GM18507 (cell line): ENCODE data around the gene ZFYVE19.
A peak's percentile ranks its signal among the peaks of the same experiment; 100 is the strongest.

ENCODE experiments used
- DNase-seq: peaks from one replicate; pipeline ENCODE4 v3.0.0; 2011; ENCODE audit warnings: low read depth; ENCODE audit not compliant: insufficient read length; ENCODE audit errors: extremely low spot score
- FAIRE-seq: peaks from 2 replicates; lab custom pipeline; 2011; peaks lifted over from hg19 to GRCh38; lab: Jason Lieb, UNC

ZFYVE19 gene

GRCh38 chr15:40775007-40775406, 31.9 kb upstream of the ZFYVE19 start:
- no peak for DNase-seq
- FAIRE-seq, result no peak

- no peak for DNase-seq
- FAIRE-seq, result no peak
Observed at GRCh38 chr15:40775740-40776536, 31.0 kb upstream of the ZFYVE19 start.

GRCh38 chr15:40776537-40777141, 30.2 kb upstream of the ZFYVE19 start:
- DNase-seq (no peak), FAIRE-seq (no peak)

- DNase-seq (peak; percentile 44), FAIRE-seq (peak; percentile 89)
Observed at GRCh38 chr15:40782609-40783227, 24.2 kb upstream of the ZFYVE19 start.

DNA sequence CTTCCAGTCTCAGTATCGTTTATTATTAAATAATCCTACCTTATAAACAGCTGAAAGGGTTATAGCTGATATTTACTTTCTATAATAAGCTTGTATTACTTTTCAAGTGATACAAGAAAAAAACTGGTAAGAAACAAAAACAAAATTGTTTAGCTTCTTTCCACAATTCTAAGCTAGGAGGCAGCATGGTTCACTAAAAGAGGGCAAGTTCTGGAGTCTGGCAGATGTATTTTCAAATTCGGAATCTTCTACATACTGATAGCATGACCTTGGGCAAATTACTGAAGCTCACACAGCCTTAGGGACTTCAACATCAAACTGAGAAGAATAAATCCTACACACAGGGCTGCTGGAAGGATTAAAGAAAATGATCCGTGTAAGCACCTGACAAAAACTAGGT, 21.7 kb upstream of the ZFYVE19 start:
- no peak for FAIRE-seq
- no peak for DNase-seq

- DNase-seq (no peak), FAIRE-seq (no peak)
Observed at GRCh38 chr15:40785814-40786213, 21.1 kb upstream of the ZFYVE19 start.

DNA sequence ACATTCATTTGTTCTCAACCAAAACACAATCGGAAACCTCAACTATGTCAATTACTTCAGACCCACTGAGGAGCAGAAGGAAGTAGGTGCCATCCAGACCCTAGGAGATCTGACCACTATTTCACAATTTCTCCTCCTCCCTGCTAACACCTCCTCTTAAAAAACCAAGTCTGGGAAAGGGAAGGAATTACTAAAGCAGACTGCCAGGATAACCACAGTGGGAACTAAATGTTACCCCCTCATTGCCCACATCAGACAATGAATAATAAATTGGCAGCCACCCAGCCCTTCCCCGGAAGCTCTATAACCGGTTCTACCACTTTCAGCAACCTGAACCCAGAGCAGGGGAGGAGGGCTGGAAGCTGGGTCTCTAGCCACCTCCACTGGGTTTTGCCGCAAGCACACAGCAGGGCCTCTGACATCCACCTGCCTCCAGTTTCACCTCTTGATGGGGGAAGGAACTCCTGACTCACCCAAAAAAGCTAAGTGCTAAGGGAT, 19.5 kb upstream of the ZFYVE19 start:
- DNase-seq, result no peak

GRCh38 chr15:40787991-40788390, 18.9 kb upstream of the ZFYVE19 start:
- FAIRE-seq, result no peak
- no peak for DNase-seq

More for the DNA sequence above, 19.5 kb upstream of the ZFYVE19 start:
- no peak for FAIRE-seq

GRCh38 chr15:40789119-40789518, 17.8 kb upstream of the ZFYVE19 start:
- no peak for DNase-seq
- no peak for FAIRE-seq

DNA sequence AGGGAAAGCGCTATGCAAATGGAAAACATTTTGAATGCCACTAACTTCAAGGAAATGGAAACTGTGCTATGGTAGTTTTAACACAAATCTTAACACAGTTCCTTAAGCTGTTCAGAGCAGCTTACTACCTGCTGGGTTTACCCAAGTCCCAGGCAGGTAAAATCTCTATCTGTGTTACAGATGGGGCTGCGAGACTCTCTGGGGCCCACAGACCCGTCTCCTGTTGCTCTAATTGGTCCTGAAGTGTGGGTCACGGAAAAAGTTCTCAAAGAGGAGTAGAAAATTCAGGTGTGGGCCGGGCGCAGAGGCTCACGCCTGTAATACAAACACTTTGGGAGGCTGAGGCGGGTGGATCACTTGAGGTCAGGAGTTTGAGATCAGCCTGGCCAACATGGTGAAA, 16.9 kb upstream of the ZFYVE19 start:
- FAIRE-seq (no peak), DNase-seq (no peak)

DNA sequence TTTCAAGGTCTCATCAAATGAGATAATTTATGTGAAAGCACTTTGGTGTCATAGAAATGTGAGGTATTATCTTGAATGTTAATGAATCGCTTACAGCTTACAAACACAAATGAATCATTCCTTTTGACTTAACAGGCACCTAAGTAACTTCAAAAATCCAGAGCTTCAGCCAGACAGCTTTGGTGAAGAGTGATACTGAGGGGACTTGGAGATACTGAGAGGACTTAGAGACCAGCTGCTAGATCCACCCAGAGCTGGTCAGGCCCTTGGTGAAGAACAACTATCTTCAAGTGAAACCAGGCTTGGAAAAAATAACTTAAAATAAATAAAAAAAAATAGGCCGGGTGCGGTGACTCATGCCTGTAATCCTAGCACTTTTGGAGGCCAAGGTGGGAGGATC, 16.2 kb upstream of the ZFYVE19 start:
- no peak for DNase-seq

GRCh38 chr15:40792394-40792793, 14.5 kb upstream of the ZFYVE19 start:
- no peak for FAIRE-seq

More for the DNA sequence above, 16.2 kb upstream of the ZFYVE19 start:
- FAIRE-seq, result no peak

GRCh38 chr15:40793216-40793989, 13.5 kb upstream of the ZFYVE19 start:
- no peak for DNase-seq
- FAIRE-seq, result no peak

More at GRCh38 chr15:40792394-40792793, 14.5 kb upstream of the ZFYVE19 start:
- DNase-seq, result no peak

DNA sequence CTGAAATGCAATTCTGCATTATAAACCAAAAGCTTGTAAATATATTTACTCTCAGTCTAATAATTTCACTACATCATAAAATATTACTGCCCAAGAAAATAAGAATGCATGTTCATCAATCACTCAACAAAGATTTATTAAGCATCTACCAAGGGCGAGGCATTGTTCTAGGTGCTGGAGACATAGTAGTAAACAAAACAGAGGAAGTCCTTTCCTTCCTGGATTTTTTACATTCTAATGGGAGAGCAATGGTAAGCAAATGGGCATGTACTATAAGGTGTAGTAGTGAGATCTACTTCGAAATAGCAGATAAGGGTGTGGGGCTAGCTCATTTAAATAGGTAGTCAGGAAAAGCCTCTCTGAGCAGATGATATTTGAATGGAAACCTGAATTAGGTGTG, 10.8 kb upstream of the ZFYVE19 start:
- no peak for FAIRE-seq
- DNase-seq, result no peak

DNA sequence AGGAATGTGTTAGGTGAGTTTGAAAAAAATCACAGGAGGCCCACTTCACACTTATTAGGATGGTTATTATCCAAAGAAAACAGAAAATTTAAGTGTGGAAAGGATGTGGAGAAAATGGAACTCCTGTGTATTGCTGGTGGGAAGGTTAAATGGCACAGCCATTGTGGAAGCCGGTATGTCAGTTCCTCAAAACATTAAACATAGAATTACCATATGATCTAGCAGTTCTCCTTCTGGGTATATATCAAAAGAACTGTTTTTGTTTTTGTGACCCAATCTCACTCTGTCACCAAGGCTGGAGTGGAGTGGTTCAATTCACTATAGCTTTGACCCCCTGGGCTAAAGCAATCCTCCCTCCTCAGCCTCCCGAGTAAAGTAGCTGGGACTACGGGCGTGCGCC, 10.4 kb upstream of the ZFYVE19 start:
- FAIRE-seq, result no peak
- no peak for DNase-seq

GRCh38 chr15:40799523-40799922, 7.4 kb upstream of the ZFYVE19 start:
- FAIRE-seq, result no peak
- DNase-seq, result no peak

GRCh38 chr15:40803076-40803475, 3.8 kb upstream of the ZFYVE19 start:
- DNase-seq, result no peak
- FAIRE-seq, result no peak

- DNase-seq (no peak), FAIRE-seq (no peak)
Observed at GRCh38 chr15:40803688-40804087, 3.2 kb upstream of the ZFYVE19 start.

DNA sequence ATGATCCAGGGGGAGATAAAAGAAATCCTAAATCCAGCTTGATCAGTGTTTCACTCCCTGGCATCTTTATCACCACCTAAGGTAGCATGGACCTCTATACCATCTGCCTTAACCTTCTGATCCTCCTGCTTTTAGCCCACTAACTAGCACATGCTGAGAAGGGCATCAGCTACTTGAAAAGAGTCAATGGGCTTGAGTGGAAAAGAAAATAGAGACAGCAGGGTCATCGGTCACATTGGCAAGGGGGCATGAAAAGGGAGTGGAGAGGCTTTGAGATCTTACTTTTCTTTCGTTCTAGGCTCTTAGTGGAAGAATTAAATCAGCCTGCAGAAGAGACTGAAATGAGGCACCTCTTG, 239 bp upstream of the ZFYVE19 start:
- no peak for FAIRE-seq

DNA sequence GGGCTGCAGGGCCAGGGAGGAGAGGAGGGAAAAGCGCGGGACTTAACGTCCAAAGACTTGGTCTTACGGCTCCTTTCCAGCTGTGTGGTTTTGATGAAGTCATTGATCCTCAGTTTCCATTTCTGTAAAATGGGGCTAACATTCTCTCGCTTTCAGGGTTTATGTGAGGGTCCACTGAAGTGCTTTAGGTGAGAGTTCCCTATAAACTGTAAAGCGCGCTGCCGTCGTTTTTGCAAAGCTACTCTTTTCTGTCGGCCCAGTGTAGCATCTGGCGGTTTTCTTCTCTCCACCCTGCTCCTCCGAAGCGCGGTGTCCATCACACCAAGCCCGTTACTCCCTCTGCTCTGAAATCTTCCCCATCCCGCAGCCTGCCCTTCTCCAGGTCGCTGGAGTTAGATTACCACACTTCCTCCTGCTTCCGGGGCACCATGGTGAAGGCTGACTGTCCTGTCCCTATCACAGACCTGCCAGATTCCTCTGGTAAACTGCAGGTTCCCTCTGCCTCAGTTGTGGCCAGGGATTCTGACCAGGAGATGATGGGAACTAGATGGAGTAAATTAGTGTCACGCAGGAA, 1.1 kb downstream of the ZFYVE19 start:
- no peak for DNase-seq
- no peak for FAIRE-seq

More for the DNA sequence above, 239 bp upstream of the ZFYVE19 start:
- no peak for DNase-seq
